T-helper 9 cell (primary cell): ENCODE measurements around the gene ADCYAP1R1.

Experiments
- DNase-seq: peaks from one replicate; pipeline ENCODE4 v3.0.0-alpha.2; 2020

ADCYAP1R1 gene

DNA sequence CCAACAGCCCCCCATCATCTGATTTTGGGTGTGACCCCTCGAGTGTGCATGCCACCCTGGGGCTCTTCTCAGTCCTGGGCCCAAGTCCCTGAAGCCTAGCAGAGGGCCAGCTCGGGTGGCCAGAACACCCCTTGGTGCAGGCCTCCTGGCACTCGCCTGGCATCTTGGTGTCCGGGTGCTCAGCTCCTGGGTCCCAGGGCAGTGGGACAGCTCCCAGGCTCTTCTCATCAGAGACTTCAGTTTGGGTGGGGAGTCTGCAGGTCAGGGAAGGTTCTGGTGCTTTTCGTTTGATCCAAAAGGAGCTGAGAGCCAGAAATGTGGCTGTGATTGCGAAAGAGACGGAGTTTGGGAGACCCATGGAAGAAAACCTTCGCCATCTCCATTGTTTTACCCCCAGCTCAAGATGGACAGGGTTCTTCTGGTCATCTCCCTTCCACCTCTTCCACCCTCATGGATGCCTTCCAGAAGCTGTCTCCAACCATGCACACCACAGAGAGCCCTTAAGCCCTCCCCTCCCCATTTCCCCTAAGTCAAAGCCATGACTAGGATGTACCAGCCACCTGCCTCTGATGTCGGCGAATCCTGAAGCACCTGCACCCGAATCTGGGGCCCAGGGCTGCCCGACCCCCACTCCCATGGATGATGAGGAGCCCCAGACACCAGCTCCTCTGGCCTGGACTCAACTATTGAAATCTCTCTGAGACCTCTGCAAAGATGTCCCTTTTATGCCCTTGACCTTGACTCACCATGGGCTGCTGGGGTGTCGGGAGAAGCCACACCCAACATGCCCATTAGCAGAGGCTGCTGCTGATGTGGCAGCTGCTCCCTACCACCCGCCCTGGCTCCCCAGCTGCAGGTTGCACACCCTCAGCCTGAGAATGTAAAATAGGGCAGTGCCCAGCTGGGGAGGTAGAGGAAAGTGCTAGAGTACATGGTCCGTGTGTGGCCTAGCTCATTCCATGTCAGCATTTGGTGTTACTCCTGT is 55.3 kb downstream of the ADCYAP1R1 start:
- no peak for DNase-seq

DNA sequence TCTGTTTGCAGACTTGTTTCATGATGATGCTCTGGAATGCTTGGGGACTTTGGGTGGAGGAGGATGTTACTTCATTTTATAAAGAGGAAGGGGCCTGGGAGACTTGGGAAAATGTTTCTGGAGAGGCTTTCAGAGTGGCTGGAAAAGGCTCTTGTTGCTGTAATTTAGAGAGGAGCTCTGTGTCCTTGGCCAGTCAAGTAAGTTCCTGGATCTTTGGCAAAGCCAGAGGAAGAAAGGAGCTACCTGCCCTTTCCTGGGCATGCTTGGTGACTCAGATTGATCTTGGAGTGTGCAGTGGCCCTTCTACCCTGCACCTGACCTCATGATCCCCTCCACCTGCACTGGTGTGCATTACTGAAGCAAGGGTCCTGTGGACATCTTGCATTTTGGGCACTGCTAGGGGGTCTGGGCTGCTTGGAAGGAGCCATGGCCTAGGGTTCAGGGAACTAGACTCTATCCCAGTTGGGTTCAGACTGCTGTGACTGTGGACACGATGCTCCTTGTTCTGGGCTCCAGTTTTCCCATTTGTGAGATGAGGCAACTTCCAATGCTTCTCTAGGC is 56.1 kb downstream of the ADCYAP1R1 start:
- no peak for DNase-seq

DNA sequence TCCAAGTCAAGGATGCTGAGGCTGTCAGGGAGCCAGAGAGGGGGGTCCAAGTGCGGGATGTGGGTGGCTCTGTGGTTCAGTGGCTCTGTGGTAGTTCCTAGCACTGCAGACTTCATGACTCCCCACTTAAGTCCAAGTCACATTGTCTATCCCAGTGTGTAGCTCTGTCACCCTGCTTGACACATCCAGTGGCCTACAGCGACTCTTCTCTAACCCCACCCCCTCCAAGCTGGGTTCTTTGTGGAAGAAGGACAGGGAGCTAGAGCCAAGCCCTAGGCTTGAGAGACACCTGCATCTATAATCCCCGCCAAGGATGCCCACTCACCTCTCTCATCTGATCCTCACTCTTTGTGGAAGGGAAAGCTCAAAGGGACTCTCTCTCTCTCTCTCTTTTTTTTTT is 57.6 kb downstream of the ADCYAP1R1 start:
- DNase-seq: no peak

DNA sequence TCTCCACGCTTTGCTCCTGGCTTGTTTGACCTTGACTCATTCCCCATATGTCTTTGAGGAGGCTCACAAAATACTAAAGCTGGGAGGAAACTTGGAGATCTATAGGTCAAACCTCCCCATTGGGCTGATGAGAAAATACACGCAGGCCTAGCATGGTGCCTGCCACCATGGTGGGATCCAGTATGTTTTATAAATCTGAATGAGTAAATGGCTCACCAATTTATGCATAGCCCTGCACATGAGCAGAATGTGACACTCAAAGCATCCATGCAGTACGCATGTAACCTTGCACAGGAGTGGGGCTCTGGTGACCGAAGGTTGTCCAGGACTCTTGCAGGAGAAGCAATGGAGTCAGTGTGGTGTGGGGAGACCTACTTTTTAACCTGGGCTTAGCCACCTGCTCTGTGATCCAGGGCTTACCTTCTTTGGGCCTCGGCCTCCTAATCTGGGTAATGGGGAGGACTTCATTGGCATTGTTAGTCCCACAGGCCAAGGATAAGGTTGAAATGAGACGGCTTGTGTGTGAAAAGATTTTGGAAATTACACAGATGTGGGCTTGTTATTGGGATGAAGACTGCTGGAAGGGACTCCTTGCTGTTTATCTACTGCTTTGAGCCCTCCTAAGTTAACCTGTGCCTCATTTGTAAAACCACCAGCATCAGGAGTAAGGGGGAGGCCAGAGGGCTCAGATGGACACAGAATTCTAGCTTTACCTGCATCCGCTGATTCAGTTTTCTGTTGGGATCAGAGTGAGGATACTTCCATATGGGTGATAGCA is 58.4 kb downstream of the ADCYAP1R1 start:
- no peak for DNase-seq

DNA sequence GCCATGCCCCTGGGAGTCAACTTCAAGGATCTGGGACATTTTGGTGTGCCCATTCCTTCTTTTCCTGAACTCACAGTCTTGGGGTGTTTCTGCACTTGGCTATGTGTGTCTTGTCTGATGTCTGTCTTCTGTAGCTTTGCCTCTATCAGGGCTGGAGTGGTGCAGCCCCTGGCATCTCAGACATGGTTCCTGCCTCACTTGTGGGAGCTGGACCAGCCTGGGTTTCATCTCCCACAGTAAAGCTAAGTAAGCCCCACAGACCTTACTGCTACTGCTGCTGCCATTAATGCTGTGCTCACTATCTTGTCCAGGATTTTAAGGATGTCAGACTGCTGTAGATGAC is 59.0 kb downstream of the ADCYAP1R1 start:
- no peak for DNase-seq

DNA sequence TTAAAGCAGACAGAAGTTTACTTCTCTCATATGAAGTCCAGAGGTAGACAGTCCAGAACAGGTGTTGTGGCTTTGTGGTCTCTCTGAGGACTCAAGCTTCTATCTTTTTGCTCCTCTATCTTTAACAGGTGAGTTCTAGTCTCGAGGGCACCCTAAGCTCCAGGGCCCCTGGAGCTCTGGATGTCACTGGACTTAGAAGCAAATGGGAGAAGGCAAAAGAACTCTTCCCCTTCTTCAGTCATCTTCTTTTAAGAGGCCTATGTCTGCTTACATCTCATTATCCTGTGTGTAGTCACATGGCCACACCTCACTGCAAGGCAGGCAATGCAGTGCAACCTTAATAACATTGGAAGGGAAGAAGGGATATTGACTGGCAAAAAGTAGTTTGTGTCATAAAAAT is 61.6 kb downstream of the ADCYAP1R1 start:
- no peak for DNase-seq

DNA sequence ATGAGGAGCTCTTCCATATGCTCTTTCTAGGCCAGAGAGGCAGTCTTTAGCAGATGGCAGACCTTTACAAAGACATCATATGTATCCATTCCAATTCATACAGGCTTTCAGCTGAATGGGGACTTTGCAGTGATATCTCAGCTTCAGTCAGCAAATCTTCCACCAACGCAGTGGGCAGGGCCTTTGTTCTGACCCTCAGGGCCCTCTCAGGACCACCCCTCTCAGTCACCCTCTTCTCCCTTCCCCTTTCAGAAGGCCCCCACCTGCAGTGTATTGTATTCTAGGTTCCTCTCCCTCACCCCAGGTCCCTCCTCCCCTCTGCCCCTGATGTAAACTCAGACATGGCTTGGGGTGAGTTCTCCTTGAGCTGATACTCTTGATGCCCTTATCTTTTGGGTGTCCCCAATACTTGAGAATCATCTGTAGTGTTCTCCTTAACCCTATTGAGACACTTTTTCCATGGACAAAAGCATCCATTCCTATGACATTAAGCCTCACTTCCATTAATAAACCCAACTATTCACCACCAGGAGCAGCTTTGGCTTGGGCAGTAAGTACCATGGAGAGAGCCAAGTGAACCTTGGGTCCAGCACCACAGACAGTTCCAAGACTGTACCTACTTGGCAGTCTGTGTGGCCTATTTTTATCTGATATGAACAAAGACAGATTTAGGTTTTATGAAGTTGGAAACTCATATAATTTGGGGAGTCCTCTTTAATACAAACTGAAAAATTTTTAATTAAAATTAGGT is 62.7 kb downstream of the ADCYAP1R1 start:
- no peak for DNase-seq

DNA sequence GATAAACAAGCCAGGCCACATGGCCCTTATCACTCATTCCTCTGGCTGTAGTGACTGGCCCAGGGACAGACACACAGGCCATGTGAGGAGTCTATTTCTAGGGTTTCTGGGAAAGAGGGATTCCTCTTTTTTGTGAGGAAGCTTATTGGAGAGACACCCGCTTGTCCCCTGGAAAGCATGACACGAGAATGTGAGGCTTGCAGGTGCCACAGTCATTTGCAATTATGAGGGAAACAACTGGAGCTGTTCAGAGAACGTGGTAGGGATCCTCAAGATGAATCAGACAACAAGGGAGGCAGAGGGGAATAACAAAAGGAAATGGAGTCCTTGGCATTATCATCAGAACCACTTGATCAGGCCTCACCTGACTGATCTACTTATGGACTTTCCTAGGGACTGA is 64.5 kb downstream of the ADCYAP1R1 start:
- no peak for DNase-seq

DNA sequence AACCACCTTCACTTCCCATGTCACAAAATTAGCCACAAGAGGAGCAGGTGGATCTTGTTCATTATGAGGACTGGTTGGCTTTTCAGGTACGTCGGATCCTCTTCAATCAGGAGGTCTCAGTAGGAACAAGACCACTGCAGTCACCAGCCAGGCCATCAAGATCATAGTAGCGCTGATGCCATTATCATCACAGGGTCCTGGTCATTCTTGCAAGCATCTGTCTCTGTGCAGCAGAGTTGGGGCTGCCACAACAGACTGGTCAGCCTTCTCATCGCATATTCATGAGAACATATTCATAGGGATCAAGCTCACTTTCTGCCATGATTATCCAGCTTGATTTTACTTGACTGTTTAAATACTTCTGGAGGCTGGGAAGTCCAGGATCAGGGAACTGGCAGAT is 67.1 kb downstream of the ADCYAP1R1 start:
- DNase-seq: no peak

DNA sequence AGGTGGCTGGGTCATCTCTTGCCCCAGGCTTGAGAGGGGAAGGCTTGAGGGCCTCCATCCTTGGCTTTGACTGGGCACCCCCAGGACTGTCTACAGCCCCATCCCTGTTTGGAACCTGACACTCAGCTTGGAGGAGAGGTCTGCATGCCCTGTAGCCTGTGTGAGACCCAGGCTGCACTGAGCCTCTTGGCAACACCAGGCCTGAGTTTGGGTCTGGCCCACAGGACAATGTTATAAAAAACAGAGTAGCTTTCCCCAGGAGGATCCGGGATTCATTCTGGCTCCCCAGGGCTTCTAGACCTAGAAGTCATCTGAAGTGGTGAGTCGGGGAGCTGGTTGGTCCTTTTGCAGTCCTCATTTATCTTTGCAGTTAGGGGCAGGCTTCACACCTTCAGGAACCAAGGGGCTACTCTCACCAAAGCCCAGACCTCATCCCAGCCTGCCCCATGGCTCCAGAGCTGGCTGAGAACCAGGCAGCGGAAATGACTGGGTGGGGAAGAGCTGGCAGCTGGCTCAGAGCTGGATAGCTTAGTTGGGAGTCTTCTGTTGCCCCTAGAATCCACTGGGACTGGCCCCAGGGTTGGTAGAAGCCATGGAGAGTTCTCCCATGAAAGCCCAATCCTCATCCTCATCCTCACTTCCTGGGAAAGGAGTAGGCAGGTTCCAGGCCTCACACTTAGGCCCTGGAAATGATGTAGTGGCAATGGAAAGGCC is 68.8 kb downstream of the ADCYAP1R1 start:
- no peak for DNase-seq

DNA sequence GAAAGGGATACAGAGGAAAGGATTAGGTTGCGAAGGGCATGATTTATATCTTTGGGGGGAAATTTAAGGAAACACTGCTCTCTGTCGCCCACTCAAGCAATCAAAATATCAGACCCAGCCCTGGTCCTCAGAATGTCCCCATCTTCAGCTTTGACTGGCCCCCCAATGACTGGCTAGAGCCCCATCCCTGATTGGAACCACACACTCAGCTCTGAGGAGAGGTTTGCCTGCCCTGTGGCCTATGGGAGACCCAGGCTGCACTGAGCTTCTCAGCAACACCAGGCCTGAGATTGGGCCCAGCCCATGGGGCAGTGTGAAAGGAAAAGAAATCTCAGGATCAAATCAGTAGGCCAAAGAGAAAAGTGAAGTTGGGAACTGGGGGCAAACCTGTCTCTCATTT is 69.5 kb downstream of the ADCYAP1R1 start:
- DNase-seq: no peak

DNA sequence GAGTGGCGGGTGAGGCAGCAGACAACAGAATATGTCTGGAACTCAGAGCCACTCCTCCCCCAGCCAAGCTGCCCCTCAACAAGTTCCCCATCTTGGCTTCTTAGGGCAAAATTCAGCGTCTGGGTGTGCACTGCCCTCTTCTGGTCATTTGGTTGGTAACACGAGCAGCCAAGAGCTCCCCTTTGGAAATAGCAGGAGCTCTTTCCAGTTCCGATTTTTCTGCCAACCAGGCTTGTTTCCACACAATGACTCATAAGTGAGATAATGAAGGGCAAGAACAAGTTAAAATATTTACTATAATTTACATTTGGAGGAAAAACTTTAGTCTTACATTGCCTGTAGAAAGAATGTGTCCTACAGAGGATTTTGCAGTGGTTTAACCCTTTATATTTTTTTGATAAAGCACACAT is 70.5 kb downstream of the ADCYAP1R1 start:
- no peak for DNase-seq

DNA sequence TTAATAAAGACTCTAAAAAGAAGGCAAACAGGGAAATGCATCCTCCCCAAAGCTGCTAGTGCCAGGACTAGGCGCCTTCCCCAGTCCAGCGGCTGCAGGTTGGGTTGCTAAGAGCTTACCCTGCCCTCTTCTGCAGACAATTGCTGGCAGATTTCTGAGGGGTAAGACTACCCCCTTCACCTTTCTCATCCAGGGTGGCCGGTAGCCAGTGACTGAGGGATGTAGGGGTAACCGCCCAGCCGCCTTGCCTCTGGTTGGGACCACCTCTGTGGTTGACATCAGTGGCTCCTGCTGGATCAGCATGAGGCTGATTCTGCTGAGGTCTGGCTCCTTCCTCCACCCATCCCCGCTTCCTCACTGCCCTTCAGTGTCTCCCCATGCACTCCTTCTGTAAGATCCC is 71.2 kb downstream of the ADCYAP1R1 start:
- no peak for DNase-seq

DNA sequence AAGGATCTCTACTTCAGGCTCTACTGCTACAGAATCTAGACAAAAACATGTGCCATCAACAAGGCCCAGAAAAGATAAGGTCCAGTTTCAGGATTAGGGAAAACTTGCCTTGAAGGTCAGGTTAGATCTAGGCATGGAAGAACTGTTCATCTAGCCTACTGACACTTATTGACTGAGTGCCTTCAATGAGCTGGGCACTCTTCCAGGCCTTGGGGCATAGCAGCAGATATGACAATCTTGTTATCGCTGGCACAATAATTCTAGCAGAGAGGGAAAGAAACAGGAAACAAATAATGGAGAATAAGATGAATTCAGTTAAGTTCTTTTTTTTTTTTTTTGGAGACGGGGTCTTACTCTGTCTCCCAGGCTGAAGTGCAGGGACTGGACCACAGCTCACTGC is 71.6 kb downstream of the ADCYAP1R1 start:
- no peak for DNase-seq

DNA sequence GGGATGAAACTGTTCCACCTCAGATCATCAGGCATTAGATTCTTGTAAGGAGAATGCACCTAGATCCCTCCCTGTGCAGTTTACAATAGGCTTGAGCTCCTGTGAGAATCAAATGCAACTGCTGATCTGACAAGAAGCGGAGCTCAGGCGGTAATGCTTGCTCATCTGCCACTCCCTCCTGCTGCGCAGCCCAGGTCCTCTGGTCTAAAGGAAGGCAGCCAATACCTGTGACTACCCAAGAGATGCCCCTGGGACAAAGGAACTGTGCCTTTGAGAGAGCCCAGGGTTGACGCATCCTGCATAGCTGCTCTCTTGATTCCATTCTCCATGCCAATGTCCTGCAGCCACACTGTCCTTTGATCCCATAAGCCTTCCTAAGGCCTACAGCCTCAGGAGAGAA is 73.1 kb downstream of the ADCYAP1R1 start:
- DNase-seq: no peak

DNA sequence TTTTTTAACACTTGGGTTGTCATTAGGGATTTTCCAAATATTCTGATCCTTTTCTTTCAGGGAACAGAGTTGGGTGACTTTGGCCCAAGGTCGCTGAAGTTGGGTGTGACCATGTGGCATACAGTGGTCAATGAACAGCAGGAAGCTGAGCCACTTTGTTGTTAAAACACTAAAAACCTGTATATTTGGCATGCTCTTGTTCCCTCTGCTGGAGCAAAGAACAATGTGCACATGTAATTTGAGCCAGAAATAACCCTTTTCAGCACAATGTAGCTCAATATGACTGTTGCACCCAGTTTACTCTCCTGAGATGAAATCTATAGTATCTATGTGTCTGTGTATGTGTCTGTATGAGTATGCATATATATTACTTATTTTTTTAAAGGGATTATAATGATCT is 74.9 kb downstream of the ADCYAP1R1 start:
- no peak for DNase-seq

DNA sequence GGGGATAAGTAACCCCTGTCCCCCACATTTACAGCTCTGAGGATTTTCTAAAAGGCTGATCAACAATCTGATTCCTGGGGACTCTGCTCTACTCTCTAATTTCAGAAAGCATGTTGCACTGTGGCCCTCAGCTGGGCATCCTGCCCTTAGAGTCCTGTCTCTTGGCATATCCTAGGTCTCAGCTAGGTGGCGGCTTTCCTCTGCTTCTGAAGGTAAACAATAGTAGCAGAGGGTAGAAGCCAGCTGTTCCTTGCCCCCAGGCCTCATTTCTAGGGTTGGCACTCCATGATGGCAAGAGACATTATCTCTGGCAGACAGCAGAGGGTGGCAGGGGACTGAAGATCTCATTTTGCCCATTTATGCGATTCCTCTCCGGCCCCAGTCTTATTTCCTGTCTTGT is 77.0 kb downstream of the ADCYAP1R1 start:
- DNase-seq: no peak

DNA sequence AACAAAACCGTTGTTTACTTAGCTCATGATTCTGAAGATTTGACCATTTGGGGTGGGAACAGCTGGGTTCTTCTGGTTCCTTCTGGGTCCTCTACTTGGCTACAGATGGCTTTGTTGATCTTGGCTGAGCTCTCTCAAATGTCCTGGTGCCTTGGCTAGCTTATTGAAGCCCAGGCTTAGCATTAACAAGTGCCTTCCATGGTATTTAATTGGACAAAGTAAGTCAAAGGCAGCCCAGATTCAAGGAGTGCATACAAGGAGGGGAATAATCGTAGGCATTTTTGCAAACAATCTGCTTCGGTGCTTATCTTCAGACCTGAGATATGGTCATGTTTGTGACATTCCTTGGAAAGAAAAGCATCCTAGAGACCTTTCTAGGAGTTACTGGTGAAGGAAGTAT is 81.4 kb downstream of the ADCYAP1R1 start:
- DNase-seq: no peak

DNA sequence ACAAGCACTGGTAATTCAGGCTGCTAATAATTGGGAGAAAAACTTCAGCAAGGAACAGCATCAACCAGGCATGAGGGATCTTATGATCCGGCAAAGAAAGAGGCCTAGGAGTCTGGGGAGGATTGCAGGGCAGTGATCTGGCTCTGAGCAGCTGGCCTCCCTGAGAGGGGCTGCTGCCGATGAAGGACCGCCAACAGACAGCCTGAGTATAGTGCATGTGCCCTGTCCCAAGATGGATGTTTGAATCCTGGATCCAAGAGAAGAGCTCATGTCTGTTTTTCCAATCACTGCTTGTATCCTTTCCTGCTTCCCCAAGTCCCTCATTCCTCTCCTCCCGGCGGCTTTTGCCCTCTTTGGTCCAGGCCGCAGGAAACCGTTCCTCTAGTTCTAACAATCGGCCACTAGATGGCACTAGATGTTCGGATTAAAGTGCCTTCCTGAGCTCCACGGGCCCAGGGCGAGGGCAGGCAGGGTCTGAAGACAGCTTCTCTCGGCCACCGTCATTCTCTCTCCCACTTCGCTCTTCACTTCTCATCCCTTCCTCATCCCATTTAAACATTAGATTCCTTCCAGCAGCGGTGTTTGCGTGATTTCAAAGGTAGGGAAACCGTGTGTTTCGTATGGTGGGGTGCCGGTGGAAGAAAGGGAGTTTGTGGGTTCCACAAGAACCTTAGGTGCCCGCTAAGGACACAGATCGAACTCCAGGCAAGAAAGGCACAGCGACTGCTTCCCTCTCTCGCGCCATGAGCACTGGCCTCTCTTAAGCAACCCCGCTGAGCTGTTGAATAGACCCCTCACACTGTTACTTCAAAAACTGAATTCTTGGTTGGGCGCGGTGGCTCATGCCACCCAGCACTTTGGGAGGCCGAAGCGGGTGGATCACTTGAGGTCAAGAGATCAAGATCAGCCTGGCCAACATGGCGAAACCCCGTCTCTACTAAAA is 82.4 kb downstream of the ADCYAP1R1 start:
- peak; percentile 17 for DNase-seq

DNA sequence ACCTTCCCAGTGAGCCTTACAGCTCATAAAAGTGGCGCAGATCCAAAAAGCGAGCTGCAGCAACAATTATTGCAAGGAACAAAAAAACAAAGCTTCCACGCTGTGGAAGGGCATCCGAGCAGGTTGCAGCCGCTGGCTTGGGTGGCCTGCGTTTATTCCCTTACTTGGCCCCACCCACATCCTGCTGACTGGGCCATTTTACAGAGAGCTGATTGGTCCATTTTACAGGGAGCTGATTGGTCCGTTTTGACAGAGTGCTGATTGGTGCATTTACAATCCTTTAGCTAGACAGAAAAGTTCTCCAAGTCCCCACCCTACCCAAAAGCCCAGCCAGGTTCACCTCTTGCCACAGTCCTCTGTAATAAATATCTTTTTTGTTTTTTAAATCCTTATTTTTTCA is 85.1 kb downstream of the ADCYAP1R1 start:
- DNase-seq: no peak

DNA sequence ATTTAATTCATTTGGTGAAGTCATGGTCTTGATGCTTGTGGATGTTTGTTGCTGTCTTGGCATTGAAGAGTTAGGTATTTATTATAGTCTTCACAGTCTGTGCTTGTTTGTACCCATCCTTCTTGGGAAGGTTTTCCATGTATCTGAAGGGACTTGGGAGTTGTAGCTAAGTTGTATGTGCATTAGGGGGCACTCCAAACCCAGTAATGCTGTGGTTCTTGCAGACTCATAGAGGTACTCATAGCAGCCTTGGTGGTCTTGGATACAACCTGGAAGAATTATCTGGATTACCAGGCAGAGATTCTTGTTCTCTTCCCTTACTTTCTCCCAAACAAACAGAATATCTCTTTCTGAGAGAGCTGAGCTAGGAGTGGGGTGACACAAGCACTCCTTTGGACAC is 93.2 kb downstream of the ADCYAP1R1 start:
- no peak for DNase-seq
